Smooth muscle cell (in vitro differentiated cells): ENCODE measurements around the gene CFAP99. TPM values are rescaled to one million over a fixed set of nuclear protein-coding genes. Genes with fewer than 3 reads are reported as not detected.

Source experiments
- DNase-seq: peaks from one replicate; lab custom pipeline; 2025; ENCODE audit not compliant: unreplicated experiment; lab: John Stamatoyannopoulos, UW
- H2AFZ ChIP-seq: fragments of 200-600 bp; sonication (generic); 2 replicates; pipeline ENCODE4 v1.6.0; 2016; ENCODE audit warnings: antibody characterized with exemption, low read depth, mild to moderate bottlenecking
- H3F3A ChIP-seq: fragments of 200-600 bp; sonication (generic); 2 replicates; pipeline ENCODE4 v1.6.0; 2017; ENCODE audit warnings: antibody characterized with exemption, low read depth
- H3K27ac ChIP-seq: fragments of 200-600 bp; sonication (generic); 2 replicates; pipeline ENCODE4 v1.5.1; 2016; ENCODE audit warnings: low read depth, mild to moderate bottlenecking
- H3K27me3 ChIP-seq: fragments of 200-600 bp; sonication (generic); 2 replicates; pipeline ENCODE4 v1.6.1; 2016; ENCODE audit warnings: low read depth, mild to moderate bottlenecking
- H3K36me3 ChIP-seq: fragments of 200-600 bp; sonication (generic); 2 replicates; pipeline ENCODE4 v1.5.1; 2016; ENCODE audit warnings: low read depth
- H3K4me1 ChIP-seq: fragments of 200-600 bp; sonication (generic); 2 replicates; pipeline ENCODE4 v1.5.1; 2016; ENCODE audit warnings: low read depth
- H3K4me2 ChIP-seq: fragments of 200-600 bp; sonication (generic); 2 replicates; pipeline ENCODE4 v1.6.0; 2016; ENCODE audit warnings: mild to moderate bottlenecking
- H3K4me3 ChIP-seq: fragments of 200-600 bp; sonication (generic); 2 replicates; pipeline ENCODE4 v1.5.1; 2016; ENCODE audit warnings: mild to moderate bottlenecking
- H3K79me2 ChIP-seq: fragments of 200-600 bp; sonication (generic); 2 replicates; pipeline ENCODE4 v1.6.0; 2016; ENCODE audit warnings: low read depth, mild to moderate bottlenecking
- H3K9ac ChIP-seq: fragments of 200-600 bp; sonication (generic); 2 replicates; pipeline ENCODE4 v1.6.0; 2016; ENCODE audit warnings: low read depth
- H3K9me3 ChIP-seq: fragments of 200-600 bp; sonication (generic); replicated peaks from 2 replicates; pipeline ENCODE4 v1.5.1; 2016; ENCODE audit warnings: low read depth
- H4K20me1 ChIP-seq: fragments of 200-600 bp; sonication (generic); 2 replicates; pipeline ENCODE4 v1.6.0; 2016; ENCODE audit warnings: low read depth
- CTCF ChIP-seq: fragments of 200-600 bp; sonication (generic); IDR thresholded peaks from 2 replicates; pipeline ENCODE4 v1.5.1; 2017; ENCODE audit warnings: borderline replicate concordance, mild to moderate bottlenecking, antibody characterized with exemption; ENCODE audit not compliant: insufficient read depth, poor library complexity, severe bottlenecking
- WGBS: methylation state at CpG from one replicate; pipeline ENCODE4 v1.1.7; 2016; ENCODE audit warnings: low lambda C conversion rate; 5-methylcytosine and 5-hydroxymethylcytosine counted together
- polyA plus RNA-seq: library from polyadenylated mRNA; unstranded; fragments of >200 nt; fragmentation: Nextera tagmentation; extraction: Ambion mirVana; gene quantifications from 2 replicates; pipeline ENCODE4 v1.2.1, GENCODE V29; 2016
- total RNA-seq: library from RNA; depleted of rRNA; stranded (reverse); fragments of >200 nt; gene quantifications from 2 replicates; pipeline ENCODE4 v1.2.3, GENCODE V29; 2014

The CFAP99 gene
- total and polyA plus RNA-seq, 2 experiments from 2014 or later, result not detected

GRCh38 chr4:2372488-2373030, 46.2 kb upstream of the CFAP99 start:
- no peaks in the 10 kb centered on the region for H3K9me3 ChIP-seq
- no peak overlapping the region for H2AFZ ChIP-seq
- no peaks in the 10 kb centered on the region for H3K27me3 ChIP-seq
- H3K4me1 ChIP-seq, result no peaks in the 10 kb centered on the region
- DNase-seq, result no peak
- H3K79me2 ChIP-seq, result no peaks in the 10 kb centered on the region
- WGBS, result 84% methylated on average over 13 of the region's 14 CpGs
- TF ChIP-seq CTCF, result no peak
- H3K4me3 ChIP-seq, result no peak overlapping the region
- H3K4me2 ChIP-seq, result no peak overlapping the region
- no peaks in the 10 kb centered on the region for H3F3A ChIP-seq
- no peaks in the 10 kb centered on the region for H3K36me3 ChIP-seq
- no peaks in the 10 kb centered on the region for H4K20me1 ChIP-seq
- H3K27ac ChIP-seq, result no peak overlapping the region
- no peak overlapping the region for H3K9ac ChIP-seq

DNA sequence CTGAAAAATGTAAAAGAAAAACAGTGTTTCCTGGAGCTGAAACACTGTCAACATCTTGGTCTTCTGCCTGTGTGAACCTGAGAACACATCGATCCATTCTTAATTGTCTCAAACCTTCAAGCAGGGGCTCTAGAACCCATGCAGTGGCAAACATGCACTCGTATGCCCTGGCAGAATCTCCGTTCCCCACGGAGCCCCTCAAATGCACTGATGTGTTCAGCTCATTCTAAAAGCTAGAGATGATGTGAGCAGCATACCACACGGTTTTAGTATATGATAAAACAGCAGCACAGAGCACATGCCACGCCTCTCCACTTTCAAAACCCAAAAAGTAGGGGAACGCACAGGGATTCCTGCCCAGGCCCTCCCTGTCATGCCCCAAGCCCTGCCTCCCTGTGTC, 45.2 kb upstream of the CFAP99 start:
- Histone ChIP-seq H2AFZ (no peak overlapping the region), H3F3A (no peaks in the 10 kb centered on the region), H3K79me2 (no peaks in the 10 kb centered on the region), H3K4me1 (no peaks in the 10 kb centered on the region), H3K9me3 (no peaks in the 10 kb centered on the region), H3K9ac (no peak overlapping the region), H3K4me3 (no peak overlapping the region), H3K27ac (no peak overlapping the region), H4K20me1 (no peaks in the 10 kb centered on the region), H3K4me2 (no peak overlapping the region), H3K27me3 (no peaks in the 10 kb centered on the region), H3K36me3 (no peaks in the 10 kb centered on the region)
- no peak for DNase-seq
- 87% methylated on average over 7 of the region's 7 CpGs for WGBS
- TF ChIP-seq CTCF, result no peak

DNA sequence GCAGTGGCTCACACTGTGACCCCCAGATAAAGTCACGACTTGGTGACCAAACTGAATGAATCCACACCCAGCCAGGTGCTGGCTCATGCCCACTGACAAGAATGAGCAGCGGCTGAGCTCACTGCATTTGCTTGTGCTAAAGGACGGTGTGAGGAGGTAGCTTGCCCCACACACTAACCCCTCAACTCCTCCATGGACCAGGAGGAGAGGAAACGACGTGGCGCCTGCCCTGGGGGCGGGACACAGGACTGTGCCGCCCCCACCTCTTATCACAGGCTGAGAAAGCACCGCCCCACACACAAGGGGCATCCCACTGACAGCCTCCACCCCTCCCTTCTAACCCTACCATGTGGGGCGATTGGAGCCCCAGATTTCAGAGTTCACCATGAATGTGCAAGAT, 43.3 kb upstream of the CFAP99 start:
- 86% methylated on average over 10 of the region's 10 CpGs for WGBS
- no peak overlapping the region for H3K4me3 ChIP-seq
- no peaks in the 10 kb centered on the region for H3F3A ChIP-seq
- H3K9me3 ChIP-seq, result no peaks in the 10 kb centered on the region
- H3K4me1 ChIP-seq, result no peaks in the 10 kb centered on the region
- H4K20me1 ChIP-seq, result no peaks in the 10 kb centered on the region
- no peak for DNase-seq
- TF ChIP-seq CTCF, result no peak
- no peaks in the 10 kb centered on the region for H3K79me2 ChIP-seq
- no peaks in the 10 kb centered on the region for H3K36me3 ChIP-seq
- peaks cover 6% of the 10 kb centered on the region for H3K27me3 ChIP-seq
- H3K9ac ChIP-seq, result no peak overlapping the region
- no peak overlapping the region for H2AFZ ChIP-seq
- H3K4me2 ChIP-seq, result no peak overlapping the region
- H3K27ac ChIP-seq, result no peak overlapping the region

DNA sequence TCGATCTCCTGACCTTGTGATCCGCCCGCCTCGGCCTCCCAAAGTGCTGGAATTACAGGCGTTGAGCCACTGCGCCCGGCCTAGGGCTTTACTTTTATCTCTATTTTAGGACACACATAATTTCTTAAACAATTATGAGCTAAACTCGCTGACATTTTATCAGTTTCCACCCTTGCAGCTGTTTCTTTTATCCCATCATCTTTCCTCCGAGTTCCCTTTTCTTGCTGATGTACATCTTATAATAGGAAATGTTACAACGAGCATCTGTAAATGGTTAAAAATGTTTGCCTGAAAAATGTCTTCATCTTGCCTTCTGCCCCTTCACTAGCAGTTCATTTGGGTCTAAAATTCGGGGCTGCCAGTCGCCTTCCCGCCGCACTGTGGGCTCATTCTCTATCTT, 41.5 kb upstream of the CFAP99 start:
- H3F3A ChIP-seq, result no peaks in the 10 kb centered on the region
- no peak overlapping the region for H3K4me2 ChIP-seq
- no peaks in the 10 kb centered on the region for H3K36me3 ChIP-seq
- H3K4me1 ChIP-seq, result no peaks in the 10 kb centered on the region
- H3K4me3 ChIP-seq, result no peak overlapping the region
- no peaks in the 10 kb centered on the region for H3K79me2 ChIP-seq
- no peak for TF ChIP-seq CTCF
- H3K27me3 ChIP-seq, result peaks cover 6% of the 10 kb centered on the region
- WGBS, result 88% methylated on average over 14 of the region's 14 CpGs
- no peak overlapping the region for H3K9ac ChIP-seq
- DNase-seq, result no peak
- no peak overlapping the region for H2AFZ ChIP-seq
- no peaks in the 10 kb centered on the region for H4K20me1 ChIP-seq
- no peaks in the 10 kb centered on the region for H3K9me3 ChIP-seq
- no peak overlapping the region for H3K27ac ChIP-seq
